Skeletal muscle tissue (tissue), 4 donors: Measurements from ENCODE around the gene MAGEA2B. TPM values are rescaled to one million over a fixed set of nuclear protein-coding genes. Genes with fewer than 3 reads are reported as not detected.
"Not testable (repeated sequence)": the region's sequence is repeated elsewhere in the genome, so short reads cannot be mapped to it uniquely, and the experiment has no call there.

Experiments
- H3K27ac ChIP-seq: one replicate; pipeline ENCODE4 v1.7.0; 2013; ENCODE audit warnings: mild to moderate bottlenecking, low read depth, low read length, inconsistent platforms
- H3K27me3 ChIP-seq, 3 donors: one replicate each; pipeline ENCODE4 v1.7.0; 2013; ENCODE audit warnings: low read length in 3 of 3; ENCODE audit not compliant: control insufficient read depth in 3 of 3, insufficient read depth in 3 of 3
- H3K36me3 ChIP-seq, 3 donors: one replicate each; pipeline ENCODE4 v1.7.0; 2013; ENCODE audit warnings: low read length in 3 of 3; ENCODE audit not compliant: control insufficient read depth in 3 of 3, insufficient read depth in 3 of 3
- H3K4me1 ChIP-seq, 3 donors: one replicate each; pipeline ENCODE4 v1.7.0; 2013; ENCODE audit warnings: low read length in 3 of 3, mild to moderate bottlenecking in 3 of 3; ENCODE audit not compliant: control insufficient read depth in 3 of 3, insufficient read depth in 3 of 3
- H3K4me3 ChIP-seq, 3 donors: one replicate each; pipeline ENCODE4 v1.7.0; 2013; ENCODE audit warnings: low read length in 3 of 3
- H3K9ac ChIP-seq, 3 donors: one replicate each; pipeline ENCODE4 v1.7.0; 2013; ENCODE audit warnings: low read length in 3 of 3, mild to moderate bottlenecking in 3 of 3, moderate library complexity in 2 of 3, low read depth in 1 of 3
- H3K9me3 ChIP-seq, 3 donors: one replicate each; pipeline ENCODE4 v1.7.0; 2013; ENCODE audit warnings: low read length in 3 of 3; ENCODE audit not compliant: control insufficient read depth in 3 of 3
- total RNA-seq: library from RNA; depleted of rRNA; stranded (reverse); fragments of >200 nt; gene quantifications from one replicate; pipeline ENCODE4 v1.2.3, GENCODE V29; 2014
- donor health status: Osteomylitis.

Gene MAGEA2B, protein sequence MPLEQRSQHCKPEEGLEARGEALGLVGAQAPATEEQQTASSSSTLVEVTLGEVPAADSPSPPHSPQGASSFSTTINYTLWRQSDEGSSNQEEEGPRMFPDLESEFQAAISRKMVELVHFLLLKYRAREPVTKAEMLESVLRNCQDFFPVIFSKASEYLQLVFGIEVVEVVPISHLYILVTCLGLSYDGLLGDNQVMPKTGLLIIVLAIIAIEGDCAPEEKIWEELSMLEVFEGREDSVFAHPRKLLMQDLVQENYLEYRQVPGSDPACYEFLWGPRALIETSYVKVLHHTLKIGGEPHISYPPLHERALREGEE
- not detected for total RNA-seq

DNA sequence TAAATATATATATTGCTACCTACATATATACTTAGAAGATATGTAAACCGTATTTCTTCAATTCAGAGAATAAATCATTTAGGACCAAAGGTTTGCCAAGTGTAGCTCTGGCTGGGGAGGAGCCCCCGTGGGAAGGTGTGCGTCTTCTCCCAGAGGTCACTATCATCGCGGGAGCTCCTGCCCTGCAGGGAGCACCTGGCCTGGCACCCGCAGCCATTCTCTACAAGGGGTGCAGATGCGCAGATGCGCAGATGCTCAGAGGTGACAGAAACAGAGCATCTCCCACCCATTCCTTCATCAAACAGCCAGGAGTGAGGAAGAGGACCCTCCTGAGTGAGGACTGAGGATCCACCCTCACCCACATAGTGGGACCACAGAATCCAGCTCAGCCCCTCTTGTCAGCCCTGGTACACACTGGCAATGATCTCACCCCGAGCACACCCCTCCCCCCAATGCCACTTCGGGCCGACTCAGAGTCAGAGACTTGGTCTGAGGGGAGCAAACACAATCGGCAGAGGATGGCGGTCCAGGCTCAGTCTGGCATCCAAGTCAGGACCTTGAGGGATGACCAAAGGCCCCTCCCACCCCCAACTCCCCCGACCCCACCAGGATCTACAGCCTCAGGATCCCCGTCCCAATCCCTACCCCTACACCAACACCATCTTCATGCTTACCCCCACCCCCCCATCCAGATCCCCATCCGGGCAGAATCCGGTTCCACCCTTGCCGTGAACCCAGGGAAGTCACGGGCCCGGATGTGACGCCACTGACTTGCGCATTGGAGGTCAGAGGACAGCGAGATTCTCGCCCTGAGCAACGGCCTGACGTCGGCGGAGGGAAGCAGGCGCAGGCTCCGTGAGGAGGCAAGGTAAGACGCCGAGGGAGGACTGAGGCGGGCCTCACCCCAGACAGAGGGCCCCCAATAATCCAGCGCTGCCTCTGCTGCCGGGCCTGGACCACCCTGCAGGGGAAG is at the start of gene MAGEA2B:
Gene MAGEA2B, plus strand, starts transcription at position 814 of the 973 bp plus-strand sequence. CDS start 2,479 bp downstream, outside the sequence.
- H3K27ac ChIP-seq, H3K4me3 ChIP-seq, H3K9me3 ChIP-seq, H3K36me3 ChIP-seq, H3K4me1 ChIP-seq, H3K9ac ChIP-seq, H3K27me3 ChIP-seq: not testable (repeated sequence)

- no peak overlapping the region for H3K4me3 ChIP-seq
- H3K27ac ChIP-seq, result no peak overlapping the region
- no peaks in the 10 kb centered on the region for H3K4me1 ChIP-seq
- H3K9ac ChIP-seq, result no peak overlapping the region
- H3K27me3 ChIP-seq, result no peaks in the 10 kb centered on the region
- no peaks in the 10 kb centered on the region for H3K36me3 ChIP-seq
- H3K9me3 ChIP-seq, result no peaks in the 10 kb centered on the region
These were observed 40.3 kb upstream of the MAGEA2B start for GRCh38 chrX:152674135-152674534.

DNA sequence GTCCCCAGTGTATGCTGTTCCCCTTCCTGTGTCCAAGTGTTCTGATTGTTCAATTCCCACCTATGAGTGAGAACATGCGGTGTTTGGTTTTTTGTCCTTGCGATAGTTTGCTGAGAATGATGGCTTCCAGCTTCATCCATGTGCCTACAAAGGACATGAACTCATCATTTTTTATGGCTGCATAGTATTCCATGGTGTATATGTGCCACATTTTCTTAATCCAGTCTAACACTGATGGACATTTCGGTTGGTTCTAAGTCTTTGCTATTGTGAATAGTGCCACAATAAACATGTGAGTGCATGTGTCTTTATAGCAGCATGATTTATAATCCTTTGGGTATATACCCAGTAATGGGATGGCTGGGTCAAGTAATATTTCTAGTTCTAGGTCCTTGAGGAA is 39.8 kb upstream of the MAGEA2B start:
- not testable (repeated sequence) for H3K4me1 ChIP-seq, H3K36me3 ChIP-seq, H3K9ac ChIP-seq, H3K27me3 ChIP-seq, H3K4me3 ChIP-seq, H3K9me3 ChIP-seq, H3K27ac ChIP-seq

DNA sequence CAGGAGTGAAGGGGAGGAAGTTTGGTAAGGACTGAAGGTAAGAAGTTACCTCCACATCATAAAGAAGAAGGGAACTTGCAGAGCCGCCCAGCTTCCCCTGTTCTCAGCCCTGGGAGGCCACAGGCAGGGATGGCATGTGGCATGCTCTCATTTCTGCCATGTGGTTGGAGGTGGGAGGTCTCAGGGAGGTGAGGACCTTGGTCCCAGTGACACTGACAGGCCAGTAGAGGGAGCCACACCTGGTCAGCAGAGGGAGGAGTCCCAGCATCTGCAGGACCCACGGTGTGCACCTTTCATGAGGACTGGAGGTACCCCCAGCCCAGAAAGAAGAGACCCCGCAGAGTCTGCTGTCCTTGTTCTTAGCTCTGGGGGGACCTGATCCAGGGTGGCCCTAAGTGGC is 33.4 kb upstream of the MAGEA2B start:
- not testable (repeated sequence) for H3K4me3 ChIP-seq, H3K9ac ChIP-seq, H3K36me3 ChIP-seq, H3K4me1 ChIP-seq, H3K27ac ChIP-seq, H3K9me3 ChIP-seq, H3K27me3 ChIP-seq

- not testable (repeated sequence) for H3K27me3 ChIP-seq, H3K4me3 ChIP-seq, H3K9me3 ChIP-seq, H3K4me1 ChIP-seq, H3K27ac ChIP-seq, H3K36me3 ChIP-seq, H3K9ac ChIP-seq
These were observed 16.2 kb upstream of the MAGEA2B start, which contains the start of gene MAGEA3 for GRCh38 chrX:152697952-152698931. TSS of gene MAGEA3 (plus strand) at chrX:152698794. CDS start at chrX:152700833, 2,039 bp downstream.

- H3K4me1 ChIP-seq, H3K27me3 ChIP-seq, H3K36me3 ChIP-seq, H3K9ac ChIP-seq, H3K9me3 ChIP-seq, H3K27ac ChIP-seq, H3K4me3 ChIP-seq: not testable (repeated sequence)
These were observed 14.0 kb upstream of the MAGEA2B start for GRCh38 chrX:152700390-152700789.

- not testable (repeated sequence) for H3K27ac ChIP-seq, H3K9ac ChIP-seq, H3K27me3 ChIP-seq, H3K36me3 ChIP-seq, H3K4me3 ChIP-seq, H3K4me1 ChIP-seq, H3K9me3 ChIP-seq
These were observed 7.9 kb upstream of the MAGEA2B start for GRCh38 chrX:152706500-152706899.

DNA sequence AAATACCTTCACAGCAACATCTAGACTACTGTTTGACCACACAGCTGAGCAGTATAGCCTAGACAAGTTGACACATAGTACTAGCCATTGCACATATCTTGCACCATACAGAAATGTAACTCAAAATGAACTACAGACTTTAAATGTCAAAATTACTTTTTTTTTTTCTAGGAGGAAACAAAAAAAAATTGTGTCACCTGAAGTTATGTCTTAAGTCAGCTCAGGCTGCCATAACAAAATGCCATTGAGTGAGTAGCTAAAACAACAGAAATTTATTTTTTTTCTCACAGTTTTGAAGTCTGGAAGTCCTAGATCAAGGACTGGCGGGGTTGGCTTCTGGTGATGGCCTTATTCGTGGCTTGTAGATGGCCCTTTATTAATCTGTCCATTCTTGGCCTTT is 5.3 kb upstream of the MAGEA2B start, which contains the start of gene CSAG2:
Gene CSAG2, minus strand, starts transcription at position 101 of the 400 bp plus-strand sequence. CDS start 161 bp downstream, outside the sequence.
- not testable (repeated sequence) for H3K9me3 ChIP-seq, H3K4me1 ChIP-seq, H3K27me3 ChIP-seq, H3K27ac ChIP-seq, H3K9ac ChIP-seq, H3K36me3 ChIP-seq, H3K4me3 ChIP-seq

DNA sequence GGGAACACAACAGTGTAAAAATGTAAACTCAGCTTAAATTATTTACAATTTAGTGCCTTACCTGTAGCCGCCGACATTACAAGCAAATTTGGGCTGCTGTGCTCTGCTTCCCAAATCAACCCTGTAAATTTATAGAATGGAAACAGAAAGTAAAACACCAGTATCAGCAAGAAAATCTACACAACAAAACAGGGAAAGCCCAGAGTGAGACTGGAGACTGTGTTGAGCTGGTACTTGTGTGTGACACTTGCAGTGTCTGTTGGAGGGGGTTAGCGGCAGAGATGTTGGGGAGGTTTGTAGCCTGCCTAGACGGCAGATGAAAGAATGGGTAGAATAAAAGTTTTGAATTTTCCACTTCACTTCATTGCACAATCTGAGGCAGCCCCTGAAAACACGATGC is 1.2 kb upstream of the MAGEA2B start:
- not testable (repeated sequence) for H3K36me3 ChIP-seq, H3K4me3 ChIP-seq, H3K27ac ChIP-seq, H3K9me3 ChIP-seq, H3K27me3 ChIP-seq, H3K4me1 ChIP-seq, H3K9ac ChIP-seq
